HL-60 (cell line): ENCODE data around the gene DPM1.

Source experiments
- DNase-seq, 2 experiments: peaks; one replicate each; pipeline ENCODE4 v3.0.0-alpha.2; 2010 to 2020; ENCODE audit warnings: low read depth in 1 of 2, low spot score in 1 of 2
- H3K27ac ChIP-seq: fragments of 250-450 bp; sonication (Bioruptor Pico); replicated peaks from 2 replicates; pipeline ENCODE4 v1.5.1; 2020; ENCODE audit warnings: mild to moderate bottlenecking, moderate library complexity
- H3K27me3 ChIP-seq: fragments of 250-450 bp; sonication (Bioruptor Pico); 2 replicates; pipeline ENCODE4 v1.5.1; 2021; ENCODE audit warnings: mild to moderate bottlenecking, moderate library complexity; ENCODE audit not compliant: insufficient read depth, poor library complexity, severe bottlenecking
- H3K4me3 ChIP-seq: replicated peaks from 2 replicates; pipeline ENCODE4 v1.5.1; 2011; ENCODE audit warnings: mild to moderate bottlenecking, control low read depth, low read length; ENCODE audit not compliant: insufficient read depth
- CTCF ChIP-seq: IDR thresholded peaks from one replicate; pipeline ENCODE4 v1.5.1; 2011; ENCODE audit warnings: low read length, control low read depth, inconsistent platforms; ENCODE audit not compliant: insufficient read depth
- GABPA ChIP-seq: IDR thresholded peaks from 2 replicates; pipeline ENCODE4 v1.6.1; 2012; ENCODE audit warnings: low read depth
- POLR2AphosphoS5 ChIP-seq: IDR thresholded peaks from 2 replicates; pipeline ENCODE4 v1.6.1; 2012; ENCODE audit warnings: low read depth
- REST ChIP-seq: IDR thresholded peaks from 2 replicates; pipeline ENCODE4 v1.6.1; 2012; ENCODE audit warnings: low read depth; ENCODE audit not compliant: insufficient replicate concordance
- SPI1 ChIP-seq: IDR thresholded peaks from 2 replicates; pipeline ENCODE4 v1.6.1; 2012; ENCODE audit warnings: low read depth, mild to moderate bottlenecking, borderline replicate concordance

DPM1 gene

GRCh38 chr20:50953196-50953595 is 5.1 kb downstream of the DPM1 start:
- Histone ChIP-seq H3K27ac (no peak overlapping the region), H3K4me3 (no peak overlapping the region), H3K27me3 (no peaks in the 10 kb centered on the region)
- no peak for DNase-seq
- no peak for TF ChIP-seq POLR2AphosphoS5
- TF ChIP-seq REST: no peak
- no peak for TF ChIP-seq SPI1
- no peak for TF ChIP-seq CTCF
- TF ChIP-seq GABPA: no peak

GRCh38 chr20:50948132-50948785 is 10.1 kb downstream of the DPM1 start:
- no peaks in the 10 kb centered on the region for H3K27me3 ChIP-seq
- TF ChIP-seq CTCF: no peak
- no peak for TF ChIP-seq SPI1
- TF ChIP-seq REST: no peak
- TF ChIP-seq GABPA: no peak
- no peak for TF ChIP-seq POLR2AphosphoS5
- no peak for DNase-seq

GRCh38 chr20:50943069-50943468 is 15.3 kb downstream of the DPM1 start:
- DNase-seq: no peak
- Histone ChIP-seq H3K27me3 (no peaks in the 10 kb centered on the region), H3K27ac (no peak overlapping the region), H3K4me3 (no peak overlapping the region)
- TF ChIP-seq GABPA: no peak
- no peak for TF ChIP-seq REST
- TF ChIP-seq CTCF: no peak
- TF ChIP-seq POLR2AphosphoS5: no peak
- TF ChIP-seq SPI1: no peak

More at GRCh38 chr20:50948132-50948785, 10.1 kb downstream of the DPM1 start:
- H3K4me3 ChIP-seq: no peak overlapping the region
- H3K27ac ChIP-seq: no peak overlapping the region
